H1 (cell line): ENCODE data around the gene UBE3B. TPM values are rescaled to one million over a fixed set of nuclear protein-coding genes. Genes with fewer than 3 reads are reported as not detected.

Experiments used
- CTCF ChIA-PET: fragments of 300-600 bp; sonication (Branson Sonifier 250); formaldehyde crosslinking; loops from one replicate; lab custom pipeline; 2021; ENCODE audit not compliant: partially characterized antibody; lab: Charles Lee
- POLR2A ChIA-PET: fragments of 300-600 bp; sonication (Branson Sonifier 250); formaldehyde crosslinking; loops from one replicate; lab custom pipeline; 2021; ENCODE audit warnings: inconsistent platforms; ENCODE audit not compliant: partially characterized antibody; lab: Charles Lee
- DNase-seq, 2 experiments: peaks; one replicate each; pipeline versions ENCODE4 v3.0.0 to v3.0.0-alpha.2; 2010 to 2022; ENCODE audit warnings: low spot score in 2 of 2, low read depth in 1 of 2, mixed read lengths in 1 of 2
- FAIRE-seq: peaks from 2 replicates; lab custom pipeline; 2011; peaks lifted over from hg19 to GRCh38; lab: Jason Lieb, UNC
- H2AFZ ChIP-seq: 2 replicates; pipeline ENCODE4 v1.8.1; 2012; ENCODE audit warnings: low read length, inconsistent platforms
- H2AK5ac ChIP-seq: 2 replicates; pipeline ENCODE4 v1.6.1; 2013; ENCODE audit warnings: low read depth, low read length
- H2BK120ac ChIP-seq: replicated peaks from 2 replicates; pipeline ENCODE3; 2013; ENCODE audit warnings: low read depth, low read length, inconsistent platforms
- H2BK12ac ChIP-seq: 2 replicates; pipeline ENCODE4 v1.6.1; 2013; ENCODE audit warnings: low read depth, low read length
- H2BK15ac ChIP-seq: 2 replicates; pipeline ENCODE4 v1.6.1; 2013; ENCODE audit warnings: low read length
- H2BK20ac ChIP-seq: 2 replicates; pipeline ENCODE4 v1.6.1; 2013; ENCODE audit warnings: low read length
- H2BK5ac ChIP-seq: 2 replicates; pipeline ENCODE4 v1.6.1; 2013; ENCODE audit warnings: low read depth, low read length
- H3K14ac ChIP-seq: 2 replicates; pipeline ENCODE4 v1.6.1; 2013; ENCODE audit warnings: inconsistent platforms; ENCODE audit not compliant: insufficient read length
- H3K18ac ChIP-seq: 2 replicates; pipeline ENCODE4 v1.6.1; 2013; ENCODE audit warnings: low read length; ENCODE audit errors: extremely low read depth
- H3K23ac ChIP-seq: 2 replicates; pipeline ENCODE4 v1.6.1; 2013; ENCODE audit warnings: inconsistent platforms; ENCODE audit not compliant: insufficient read length
- H3K23me2 ChIP-seq: 2 replicates; pipeline ENCODE4 v1.6.1; 2013; ENCODE audit warnings: low read depth, low read length
- H3K27ac ChIP-seq: 2 replicates; pipeline ENCODE4 v1.6.1; 2011; ENCODE audit warnings: low read depth, low read length, inconsistent platforms
- H3K27me3 ChIP-seq, 4 experiments: replicated peaks in 1 of 4; 1 replicate in 1 of 4; 2 replicates in 3 of 4; pipeline versions ENCODE4 v1.6.1 to v1.8.1; 2011 to 2013; ENCODE audit warnings: low read length in 3 of 4, mild to moderate bottlenecking in 3 of 4, inconsistent platforms in 2 of 4, mixed read lengths in 2 of 4, moderate library complexity in 1 of 4; ENCODE audit not compliant: control insufficient read depth in 3 of 4, insufficient read depth in 3 of 4; ENCODE audit errors: extremely low read depth in 1 of 4
- H3K36me3 ChIP-seq, 4 experiments: 2 replicates each; pipeline versions ENCODE4 v1.6.1 to v1.8.1; 2011 to 2013; ENCODE audit warnings: mild to moderate bottlenecking in 4 of 4, low read length in 3 of 4, moderate library complexity in 2 of 4, control low read depth in 1 of 4, inconsistent platforms in 1 of 4; ENCODE audit not compliant: insufficient read depth in 4 of 4, control insufficient read depth in 2 of 4
- H3K4ac ChIP-seq: replicated peaks from 2 replicates; pipeline ENCODE3; 2013; ENCODE audit warnings: low read length, low read depth, mixed read lengths, inconsistent platforms; ENCODE audit not compliant: insufficient read length
- H3K4me1 ChIP-seq, 4 experiments: replicated peaks in 1 of 4; 1 replicate in 1 of 4; 2 replicates in 3 of 4; pipeline versions ENCODE4 v1.6.1 to v1.8.1; 2011 to 2013; ENCODE audit warnings: low read length in 3 of 4, inconsistent platforms in 2 of 4, mixed read lengths in 1 of 4; ENCODE audit not compliant: insufficient read depth in 4 of 4, control insufficient read depth in 3 of 4
- H3K4me2 ChIP-seq, 2 experiments: 2 replicates each; pipeline versions ENCODE4 v1.6.1 to v1.8.1; 2011 to 2013; ENCODE audit warnings: low read depth in 2 of 2, low read length in 2 of 2, control low read depth in 1 of 2, inconsistent platforms in 1 of 2, mild to moderate bottlenecking in 1 of 2; ENCODE audit not compliant: insufficient read depth in 1 of 2
- H3K4me3 ChIP-seq, 4 experiments: fragments of 200-600, 300-600 bp in 1 of 4; sonication (generic), shearing (Covaris generic), sonication (Bioruptor Twin) in 1 of 4; 2 replicates each; pipeline versions ENCODE4 v1.5.1 to v1.8.1; 2011 to 2016; ENCODE audit warnings: low read length in 4 of 4, low read depth in 3 of 4, control low read depth in 2 of 4, inconsistent platforms in 2 of 4, mild to moderate bottlenecking in 2 of 4, mixed read lengths in 1 of 4, moderate library complexity in 1 of 4; ENCODE audit not compliant: insufficient read depth in 2 of 4; ENCODE audit errors: extremely low read depth in 1 of 4
- H3K56ac ChIP-seq: replicated peaks from 2 replicates; pipeline ENCODE3; 2013; ENCODE audit warnings: low read depth, mild to moderate bottlenecking, mixed read lengths, low read length, inconsistent platforms; ENCODE audit not compliant: insufficient read length
- H3K79me1 ChIP-seq: 2 replicates; pipeline ENCODE4 v1.6.1; 2013; ENCODE audit warnings: low read depth, low read length, control low read depth
- H3K79me2 ChIP-seq, 2 experiments: 2 replicates each; pipeline versions ENCODE4 v1.6.1 to v1.8.1; 2012 to 2013; ENCODE audit warnings: low read length in 2 of 2, mild to moderate bottlenecking in 2 of 2, inconsistent platforms in 1 of 2; ENCODE audit not compliant: insufficient read depth in 2 of 2, control insufficient read depth in 1 of 2
- H3K9ac ChIP-seq, 4 experiments: replicated peaks in 1 of 4; 1 replicate in 1 of 4; 2 replicates in 3 of 4; pipeline versions ENCODE4 v1.6.1 to v1.8.1; 2011 to 2013; ENCODE audit warnings: low read depth in 3 of 4, low read length in 3 of 4, control low read depth in 2 of 4, mild to moderate bottlenecking in 2 of 4, moderate library complexity in 2 of 4, inconsistent platforms in 1 of 4; ENCODE audit errors: extremely low read depth in 1 of 4
- H3K9me3 ChIP-seq, 2 experiments: 2 replicates each; pipeline versions ENCODE4 v1.6.1 to v1.8.1; 2012 to 2013; ENCODE audit warnings: mild to moderate bottlenecking in 2 of 2, moderate library complexity in 2 of 2, control low read depth in 1 of 2, inconsistent platforms in 1 of 2, low read depth in 1 of 2, low read length in 1 of 2, mixed read lengths in 1 of 2; ENCODE audit not compliant: insufficient read depth in 2 of 2
- H4K20me1 ChIP-seq, 2 experiments: replicated peaks in 1 of 2; 2 replicates each; pipeline versions ENCODE3 to v1.8.1; 2011 to 2013; ENCODE audit warnings: inconsistent platforms in 2 of 2, low read length in 2 of 2, mild to moderate bottlenecking in 1 of 2; ENCODE audit not compliant: insufficient read depth in 2 of 2, control insufficient read depth in 1 of 2
- H4K5ac ChIP-seq: 2 replicates; pipeline ENCODE4 v1.6.1; 2013; ENCODE audit warnings: low read length, low read depth, mixed read lengths, inconsistent platforms; ENCODE audit not compliant: insufficient read length
- H4K8ac ChIP-seq: 2 replicates; pipeline ENCODE4 v1.8.0; 2013; ENCODE audit warnings: mild to moderate bottlenecking, moderate library complexity, low read length, inconsistent platforms; ENCODE audit not compliant: insufficient read depth; ENCODE audit errors: extremely low read depth
- H4K91ac ChIP-seq: replicated peaks from 2 replicates; pipeline ENCODE3; 2013; ENCODE audit warnings: low read length, mixed read lengths, inconsistent platforms; ENCODE audit not compliant: insufficient read length
- ASH2L ChIP-seq: fragments of 200-600, 300-600 bp; sonication (generic); IDR thresholded peaks from one replicate; pipeline ENCODE4 v1.7.1; 2017; ENCODE audit warnings: low read length
- BACH1 ChIP-seq: IDR thresholded peaks from 2 replicates; pipeline ENCODE4 v1.6.1; 2012; ENCODE audit warnings: low read length, improper control_type of control experiment
- CBX5 ChIP-seq: fragments of 300-800, 300-1000 bp; sonication (generic); IDR thresholded peaks from 2 replicates; pipeline ENCODE4 v1.7.1; 2016; ENCODE audit warnings: antibody characterized with exemption, low read length, low read depth
- E2F6 ChIP-seq: IDR thresholded peaks from 2 replicates; pipeline ENCODE4 v1.6.1; 2012; ENCODE audit warnings: inconsistent platforms
- EZH2 ChIP-seq: fragments of 200-600 bp; sonication (generic); IDR thresholded peaks from 2 replicates; pipeline ENCODE4 v1.7.1; 2012; ENCODE audit warnings: low read depth, mild to moderate bottlenecking, moderate library complexity, low read length, inconsistent platforms; ENCODE audit not compliant: severe bottlenecking
- JUND ChIP-seq: IDR thresholded peaks from 2 replicates; pipeline ENCODE4 v1.6.1; 2011; ENCODE audit warnings: mild to moderate bottlenecking, improper control_type of control experiment, low read length
- KDM5A ChIP-seq: fragments of 200-600 bp; IDR thresholded peaks from 2 replicates; pipeline ENCODE4 v1.7.1; 2012; ENCODE audit warnings: mild to moderate bottlenecking, low read length, inconsistent platforms, mixed read lengths
- MAFK ChIP-seq: IDR thresholded peaks from 2 replicates; pipeline ENCODE4 v1.6.1; 2012; ENCODE audit warnings: low read depth, mild to moderate bottlenecking, improper control_type of control experiment, low read length
- MAX ChIP-seq: IDR thresholded peaks from 2 replicates; pipeline ENCODE4 v1.6.1; 2012; ENCODE audit warnings: inconsistent platforms
- NRF1 ChIP-seq: IDR thresholded peaks from 2 replicates; pipeline ENCODE4 v1.6.1; 2011; ENCODE audit warnings: mild to moderate bottlenecking, low read depth, low read length, improper control_type of control experiment
- POU5F1 ChIP-seq: IDR thresholded peaks from 2 replicates; pipeline ENCODE4 v1.6.1; 2011; ENCODE audit warnings: low read depth, mild to moderate bottlenecking, low read length, moderate library complexity
- RBBP5 ChIP-seq: IDR thresholded peaks from 2 replicates; pipeline ENCODE4 v1.7.1; 2012; ENCODE audit warnings: low read depth, mild to moderate bottlenecking, inconsistent platforms, low read length, moderate library complexity, borderline replicate concordance
- RNF2 ChIP-seq: fragments of 200-900, 300-1000 bp; sonication (generic); IDR thresholded peaks from 2 replicates; pipeline ENCODE4 v1.7.1; 2016; ENCODE audit warnings: borderline replicate concordance, low read depth, mild to moderate bottlenecking, antibody characterized with exemption, low read length; ENCODE audit not compliant: poor library complexity, severe bottlenecking; ENCODE audit errors: missing control alignments
- SIX5 ChIP-seq: IDR thresholded peaks from 2 replicates; pipeline ENCODE4 v1.6.1; 2011; ENCODE audit warnings: mild to moderate bottlenecking, low read depth, low read length
- WGBS, 2 experiments: shearing (Covaris generic) in 1 of 2; methylation state at CpG; one replicate each; pipeline versions ENCODE4 v1.1.6 to v1.1.7; 2013 to 2015; ENCODE audit warnings: low lambda C conversion rate in 2 of 2, mixed read lengths in 2 of 2, inconsistent platforms in 1 of 2, low coverage in 1 of 2, missing lambda C conversion rate in 1 of 2; ENCODE audit not compliant: insufficient replicate concordance in 2 of 2, insufficient coverage in 1 of 2, insufficient read length in 1 of 2; ENCODE audit errors: extremely low coverage in 1 of 2, missing lambda C conversion rate in 1 of 2; 5-methylcytosine and 5-hydroxymethylcytosine counted together
- polyA plus RNA-seq, 7 experiments: library from polyadenylated mRNA; depleted of rRNA in 3 of 7; stranded (reverse) in 5 of 7; unstranded in 2 of 7; fragments of >200 nt in 5 of 7; fragments of 200-250 nt in 2 of 7; gene quantifications; 1 replicate in 5 of 7; 2 replicates in 1 of 7; 4 replicates in 1 of 7; pipeline versions ENCODE4 v1.2.1 to v1.2.3, GENCODE V29; 2011 to 2013; ENCODE audit warnings: missing spikeins in 2 of 7, mixed read lengths in 2 of 7
- total RNA-seq: library from RNA; stranded (reverse); fragmentation: NEBNext Ultra II Directional; extraction: Animal tissue kit (Norgen Biotek cat#: 25700); gene quantifications from 2 replicates; pipeline ENCODE4 v1.2.1, GENCODE V29; 2021

Gene UBE3B
- total and polyA plus RNA-seq, 2 of the 8 experiments (the other 6 are each of a cell fraction or from before 2014, with no cell fraction given) = 14.0 to 21.1 TPM

GRCh38 chr12:109439181-109439580 is 38.3 kb upstream of the UBE3B start:
- H3K4ac ChIP-seq = no peak overlapping the region
- H3K79me1 ChIP-seq = no peaks in the 10 kb centered on the region
- no peak overlapping the region for H3K18ac ChIP-seq
- no peak overlapping the region for H2BK15ac ChIP-seq
- no peaks in the 10 kb centered on the region for H3K36me3 ChIP-seq
- no peak overlapping the region for H2BK20ac ChIP-seq
- H2AK5ac ChIP-seq = no peak overlapping the region
- no peak overlapping the region for H2BK12ac ChIP-seq
- H3K4me1 ChIP-seq = peaks cover 8 to 18% (median 12%) of the 10 kb centered on the region in 4 experiments
- H4K8ac ChIP-seq = no peak overlapping the region
- H2BK5ac ChIP-seq = no peak overlapping the region
- H3K23ac ChIP-seq = no peak overlapping the region
- ChIA-PET CTCF (interaction anchor here (17.4 kb wide), 1 partner anchor 7 kb away, joined by 181 read pairs; no protein-coding TSS in a partner anchor), POLR2A (no interaction called here)
- no peaks in the 10 kb centered on the region for H3K27me3 ChIP-seq
- 94% methylated on average over 6 of the region's 6 CpGs; no CpG with 5 or more reads in 1 of the 2 experiments for WGBS, 2 experiments
- no peak overlapping the region for H4K5ac ChIP-seq
- no peak overlapping the region for H2AFZ ChIP-seq
- H3K56ac ChIP-seq = no peak overlapping the region
- no peaks in the 10 kb centered on the region for H3K79me2 ChIP-seq
- H4K91ac ChIP-seq = no peak overlapping the region
- H3K27ac ChIP-seq = no peak overlapping the region
- H3K9ac ChIP-seq = no peak overlapping the region
- H3K23me2 ChIP-seq = no peaks in the 10 kb centered on the region
- H4K20me1 ChIP-seq = no peaks in the 10 kb centered on the region
- H2BK120ac ChIP-seq = no peak overlapping the region
- FAIRE-seq (no peak), DNase-seq (no peak)
- no peak overlapping the region for H3K4me2 ChIP-seq
- H3K14ac ChIP-seq = no peak overlapping the region
- H3K4me3 ChIP-seq = no peak overlapping the region
- no peaks in the 10 kb centered on the region for H3K9me3 ChIP-seq
- TF ChIP-seq MAFK (no peak), POU5F1 (no peak), MAX (no peak), RNF2 (no peak), RBBP5 (no peak), E2F6 (no peak), BACH1 (no peak), CBX5 (no peak), SIX5 (no peak), ASH2L (no peak), KDM5A (no peak), JUND (no peak), NRF1 (no peak), EZH2 (no peak)
